SH-SY5Y (cell line): ENCODE measurements around the gene LAMC2.

Experiments used
- GATA2 ChIP-seq: IDR thresholded peaks from 2 replicates; pipeline ENCODE4 v1.6.1; 2011; ENCODE audit warnings: mild to moderate bottlenecking, low read depth, low read length
- GATA3 ChIP-seq: IDR thresholded peaks from 2 replicates; pipeline ENCODE4 v1.6.1; 2011; ENCODE audit warnings: low read depth, mild to moderate bottlenecking, low read length, moderate library complexity

The LAMC2 gene

GRCh38 chr1:183247066-183247465, 61.0 kb downstream of the LAMC2 start:
- TF ChIP-seq GATA2, result no peak

- TF ChIP-seq GATA3 (no peak), GATA2 (no peak)
These were observed 61.4 kb downstream of the LAMC2 start for GRCh38 chr1:183247484-183247883.

DNA sequence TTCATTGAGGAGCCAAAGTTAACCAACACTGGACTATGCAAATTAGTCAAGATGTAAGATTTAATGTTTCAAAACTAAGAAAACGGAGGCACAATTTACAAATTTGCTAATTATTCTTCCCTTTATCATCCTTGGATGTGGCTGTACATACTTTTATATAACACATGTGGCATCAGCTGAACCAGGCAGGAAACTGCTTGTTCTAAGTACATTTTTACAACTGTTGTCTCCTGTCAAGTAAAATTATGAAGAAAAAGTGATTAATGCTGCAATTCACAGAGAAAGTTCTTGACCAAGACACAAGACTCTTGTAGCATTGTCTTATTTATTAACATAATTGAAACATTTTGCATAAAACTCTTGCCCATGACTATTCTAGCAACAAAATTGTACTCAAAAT, 61.9 kb downstream of the LAMC2 start:
- TF ChIP-seq GATA2 (no peak), GATA3 (no peak)

GRCh38 chr1:183248989-183249691, 63.1 kb downstream of the LAMC2 start:
- TF ChIP-seq GATA3 (no peak), GATA2 (no peak)

GRCh38 chr1:183249941-183250452, 63.9 kb downstream of the LAMC2 start:
- no peak for TF ChIP-seq GATA3
- no peak for TF ChIP-seq GATA2

DNA sequence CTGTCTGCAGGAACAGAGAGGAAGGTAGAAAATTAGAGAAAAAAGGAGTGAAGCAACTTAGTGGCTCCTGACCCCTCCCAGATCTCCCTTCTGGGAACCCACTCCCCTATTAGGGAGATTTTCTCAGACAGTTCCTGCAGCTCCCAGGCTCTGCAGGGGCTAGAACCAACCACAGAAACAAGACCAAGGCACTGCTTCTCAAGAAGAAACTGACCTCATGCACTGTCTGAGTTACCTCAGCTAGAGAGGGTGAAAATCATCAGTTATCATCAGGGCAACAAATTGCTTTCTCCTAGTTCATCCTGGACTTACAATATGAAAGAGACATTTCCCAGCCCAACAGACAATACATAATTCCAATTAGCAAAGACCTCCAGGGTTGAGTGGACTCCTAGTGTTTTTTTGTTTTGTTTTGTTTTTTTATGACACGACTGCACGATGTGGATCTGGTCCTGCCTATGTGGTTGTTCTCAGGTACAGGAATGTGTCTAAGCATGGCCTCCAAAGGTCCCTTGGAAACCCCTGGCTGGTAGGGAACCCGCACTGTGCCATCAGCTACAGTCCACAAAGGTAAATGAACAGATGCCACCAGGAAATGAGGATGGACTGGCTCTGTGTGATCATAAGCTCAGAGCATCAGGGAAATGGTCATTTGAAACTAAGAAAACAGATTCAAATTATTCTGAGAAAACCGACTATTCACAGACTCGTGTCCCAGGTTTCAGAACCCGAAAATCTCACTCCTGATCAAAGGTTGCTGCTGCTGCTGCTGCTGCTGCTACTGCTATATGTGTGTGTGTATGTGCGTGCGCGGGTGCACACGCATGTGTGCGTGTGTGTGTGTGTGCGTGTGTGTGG, 65.3 kb downstream of the LAMC2 start:
- TF ChIP-seq GATA2 (no peak), GATA3 (no peak)

DNA sequence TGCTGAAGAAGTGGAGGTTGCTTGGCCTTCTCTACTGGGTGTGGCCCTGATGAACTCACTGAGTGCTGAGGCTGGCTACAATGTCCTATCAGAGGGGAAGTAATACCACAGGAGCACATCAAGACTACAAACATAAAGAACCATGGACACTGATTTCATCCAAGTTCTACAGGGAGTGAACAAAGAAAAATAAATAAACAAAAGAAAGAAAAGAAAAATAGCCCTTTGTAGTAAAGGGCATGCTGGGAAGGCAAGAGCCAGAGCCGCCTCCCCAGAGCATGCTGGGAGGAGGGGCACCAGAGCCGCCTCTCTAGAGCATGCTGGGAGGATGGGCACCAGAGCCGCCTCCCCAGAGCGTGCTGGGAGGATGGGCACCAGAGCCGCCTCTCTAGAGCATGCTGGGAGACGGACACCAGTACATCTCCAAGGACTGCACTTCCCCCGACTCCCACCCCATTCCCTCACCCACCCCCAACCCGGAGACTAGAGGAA, 65.9 kb downstream of the LAMC2 start:
- no peak for TF ChIP-seq GATA2

DNA sequence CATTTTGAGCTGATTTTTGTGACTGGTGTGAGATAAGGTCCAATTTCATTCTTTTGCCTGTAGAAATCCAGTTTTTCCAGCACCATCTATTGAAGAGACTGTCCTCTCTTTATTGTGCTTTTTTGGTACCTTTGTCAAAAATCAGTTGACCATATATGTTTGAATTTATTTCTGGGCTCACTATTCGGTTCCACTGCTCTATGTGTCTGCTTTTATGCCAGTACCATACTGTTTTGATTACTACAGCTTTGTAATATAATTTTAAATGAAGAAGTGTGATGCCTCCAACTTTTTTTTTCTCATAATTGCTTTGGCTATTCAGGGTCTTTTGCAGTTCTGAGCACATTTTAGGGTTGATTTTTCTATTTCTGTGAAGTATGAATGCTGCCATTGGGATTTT, 69.0 kb downstream of the LAMC2 start:
- TF ChIP-seq GATA3, result no peak
- no peak for TF ChIP-seq GATA2

DNA sequence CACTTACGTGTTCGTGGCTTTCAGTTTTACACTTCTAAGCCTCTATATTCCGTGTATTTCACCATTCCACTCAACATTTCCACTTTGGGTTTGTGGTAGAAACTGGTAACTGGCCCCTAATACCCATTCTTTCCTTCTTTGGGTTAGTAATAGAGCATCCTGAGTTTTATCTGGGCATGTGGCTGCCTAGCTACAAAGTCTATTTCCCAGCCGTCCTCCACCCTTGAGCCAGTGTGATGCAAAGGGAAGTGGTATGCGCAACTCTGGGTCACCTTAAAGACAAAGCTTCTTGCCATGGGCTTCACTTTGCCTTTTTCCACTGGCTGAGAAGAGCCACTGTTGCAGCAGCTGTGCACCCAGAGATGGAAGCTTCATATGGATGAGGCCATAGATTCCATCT, 73.9 kb downstream of the LAMC2 start:
- TF ChIP-seq GATA3 (no peak), GATA2 (no peak)

DNA sequence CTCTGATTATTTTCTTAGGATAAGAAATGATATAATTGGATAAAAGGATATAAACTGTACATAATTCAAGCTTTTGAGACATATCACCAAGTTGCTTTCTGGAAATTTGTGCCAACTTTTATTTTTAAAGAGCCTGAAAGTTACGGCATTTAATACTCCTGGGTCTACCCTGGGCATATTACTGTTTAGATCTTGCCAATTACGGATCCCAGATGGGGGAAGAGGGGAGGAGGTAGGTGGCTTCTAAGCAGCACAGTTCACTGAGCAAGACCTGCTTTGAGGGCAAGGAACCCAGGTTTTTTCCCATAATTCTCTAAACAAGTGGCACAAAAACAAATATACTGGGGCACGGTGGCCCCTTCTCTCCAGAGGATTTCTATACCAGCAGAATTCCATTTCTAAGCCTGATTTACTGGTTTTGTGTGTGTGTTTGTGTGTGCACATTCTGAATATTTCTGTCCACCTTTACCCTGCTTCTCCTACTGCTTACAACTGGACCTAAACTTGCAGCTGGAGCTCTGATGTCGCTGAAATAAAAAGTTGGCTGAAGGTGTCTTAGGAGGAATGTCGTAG, 76.7 kb downstream of the LAMC2 start:
- TF ChIP-seq GATA2, result no peak
- TF ChIP-seq GATA3, result no peak

DNA sequence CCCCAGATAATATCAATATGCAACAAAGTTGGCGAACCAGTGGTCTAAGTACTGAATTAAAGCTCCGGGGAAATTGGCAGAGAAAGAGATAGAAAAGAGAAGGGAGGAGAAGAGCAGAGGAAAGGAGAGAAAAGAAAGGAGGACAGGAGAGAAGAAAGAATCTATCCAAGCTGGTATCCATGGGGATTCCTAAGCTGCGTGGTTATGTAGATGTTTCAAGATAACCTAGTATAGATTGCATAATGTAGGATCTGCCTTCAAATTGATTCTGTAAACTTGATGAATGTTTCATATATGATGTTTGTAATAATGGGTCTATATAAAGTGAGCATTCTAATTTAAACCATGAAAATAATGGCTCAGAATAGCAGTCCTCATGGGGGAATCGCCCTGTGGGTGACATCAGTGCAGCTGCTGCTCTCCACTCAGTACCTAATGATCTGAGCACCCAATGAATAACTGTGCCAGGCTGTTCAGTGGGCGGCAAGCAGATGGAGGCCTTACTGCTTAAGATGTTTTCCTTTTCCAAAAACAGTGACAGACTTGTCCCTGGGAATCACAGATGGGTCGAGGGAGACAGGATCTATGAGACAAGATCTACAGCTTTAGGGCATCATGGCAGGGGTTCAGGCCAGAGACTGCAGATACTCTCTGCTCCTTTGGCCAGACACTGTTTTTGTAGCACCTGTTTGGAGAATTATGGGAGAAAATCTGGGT, 78.0 kb downstream of the LAMC2 start:
- no peak for TF ChIP-seq GATA3
- TF ChIP-seq GATA2, result peak; percentile 55; the same call in 1 of the 2 replicates

GRCh38 chr1:183267646-183268431, 81.8 kb downstream of the LAMC2 start:
- TF ChIP-seq GATA2, result no peak; the same call in 1 of the 2 replicates
- TF ChIP-seq GATA3, result no peak

DNA sequence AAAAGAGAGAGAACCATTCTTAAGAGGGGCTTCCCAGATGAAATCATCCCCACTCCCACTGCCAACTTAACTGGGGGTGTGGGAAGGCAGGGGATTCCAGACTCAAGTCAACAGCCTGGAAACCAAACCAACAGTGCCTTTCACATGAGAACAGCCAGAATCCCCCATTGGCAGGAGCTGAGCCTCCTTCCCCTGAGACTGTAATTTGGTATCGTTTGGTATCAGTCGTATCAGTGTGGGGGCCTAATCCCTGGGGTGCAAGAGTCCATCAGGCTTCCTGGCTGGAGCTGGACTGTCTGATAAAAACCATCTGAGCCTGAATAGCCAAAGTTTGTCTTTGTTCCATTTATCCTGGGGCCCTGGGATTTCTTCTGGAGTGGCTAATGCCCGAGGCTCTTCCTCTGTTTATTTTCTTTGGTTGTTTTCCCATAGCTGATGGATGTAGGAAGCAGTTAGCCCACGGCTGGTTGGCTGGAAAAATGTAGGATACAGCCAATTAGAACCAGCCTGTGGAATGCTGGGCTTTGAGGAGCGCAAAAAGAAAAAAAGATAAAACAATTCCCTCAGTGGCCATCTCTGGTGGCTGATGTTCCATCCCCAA, 84.6 kb downstream of the LAMC2 start:
- no peak for TF ChIP-seq GATA3
- TF ChIP-seq GATA2, result no peak; the same call in 1 of the 2 replicates
